ENCODE data around the gene EFCAB6.
A peak's percentile ranks its signal among the peaks of the same experiment; 100 is the strongest.

The EFCAB6 gene

DNA sequence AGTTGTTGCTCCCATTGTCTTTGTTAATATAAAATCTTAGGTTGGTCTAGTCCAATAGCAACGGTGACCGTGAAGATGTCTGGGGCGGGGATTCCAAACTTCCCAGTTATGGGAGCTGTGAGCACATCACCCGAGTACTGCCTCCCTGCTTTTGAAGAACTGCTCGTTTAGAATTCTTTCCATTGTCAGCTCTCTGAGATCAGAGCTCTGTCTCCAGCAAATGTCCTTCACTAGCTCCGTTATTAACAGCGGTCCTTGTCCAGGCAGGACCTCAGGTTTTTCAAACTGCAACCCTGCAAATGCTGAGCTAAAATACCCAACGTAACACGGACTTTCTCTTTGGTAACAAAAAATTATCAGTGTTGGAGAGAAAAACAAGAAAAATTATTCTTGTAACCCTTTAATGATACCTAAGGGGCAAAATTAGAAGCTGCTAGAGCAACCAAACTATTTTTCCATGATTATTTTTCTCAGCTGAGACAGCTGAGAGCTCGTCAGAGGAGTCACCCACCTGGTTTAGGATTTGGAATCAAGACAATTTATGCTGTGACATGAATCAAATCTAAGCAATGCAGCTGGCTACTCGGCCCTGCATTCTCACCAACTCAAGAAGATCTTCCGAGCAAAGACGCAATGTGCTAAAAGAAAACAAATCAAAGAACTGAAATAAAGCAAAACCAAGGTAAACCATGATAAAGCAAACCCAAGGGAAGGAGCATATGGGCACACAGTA is 15.1 kb upstream of the EFCAB6 start:
- no peaks in the 10 kb centered on the region for H3K36me3 ChIP-seq (ENCODE audit: control insufficient read depth, insufficient read depth, low read length)
- TF ChIP-seq, protein P1, sequence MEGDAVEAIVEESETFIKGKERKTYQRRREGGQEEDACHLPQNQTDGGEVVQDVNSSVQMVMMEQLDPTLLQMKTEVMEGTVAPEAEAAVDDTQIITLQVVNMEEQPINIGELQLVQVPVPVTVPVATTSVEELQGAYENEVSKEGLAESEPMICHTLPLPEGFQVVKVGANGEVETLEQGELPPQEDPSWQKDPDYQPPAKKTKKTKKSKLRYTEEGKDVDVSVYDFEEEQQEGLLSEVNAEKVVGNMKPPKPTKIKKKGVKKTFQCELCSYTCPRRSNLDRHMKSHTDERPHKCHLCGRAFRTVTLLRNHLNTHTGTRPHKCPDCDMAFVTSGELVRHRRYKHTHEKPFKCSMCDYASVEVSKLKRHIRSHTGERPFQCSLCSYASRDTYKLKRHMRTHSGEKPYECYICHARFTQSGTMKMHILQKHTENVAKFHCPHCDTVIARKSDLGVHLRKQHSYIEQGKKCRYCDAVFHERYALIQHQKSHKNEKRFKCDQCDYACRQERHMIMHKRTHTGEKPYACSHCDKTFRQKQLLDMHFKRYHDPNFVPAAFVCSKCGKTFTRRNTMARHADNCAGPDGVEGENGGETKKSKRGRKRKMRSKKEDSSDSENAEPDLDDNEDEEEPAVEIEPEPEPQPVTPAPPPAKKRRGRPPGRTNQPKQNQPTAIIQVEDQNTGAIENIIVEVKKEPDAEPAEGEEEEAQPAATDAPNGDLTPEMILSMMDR (IDR thresholded peaks at IDR 0.05; ENCODE audit: insufficient read depth, low read length, poor library complexity, severe bottlenecking), result no peak

DNA sequence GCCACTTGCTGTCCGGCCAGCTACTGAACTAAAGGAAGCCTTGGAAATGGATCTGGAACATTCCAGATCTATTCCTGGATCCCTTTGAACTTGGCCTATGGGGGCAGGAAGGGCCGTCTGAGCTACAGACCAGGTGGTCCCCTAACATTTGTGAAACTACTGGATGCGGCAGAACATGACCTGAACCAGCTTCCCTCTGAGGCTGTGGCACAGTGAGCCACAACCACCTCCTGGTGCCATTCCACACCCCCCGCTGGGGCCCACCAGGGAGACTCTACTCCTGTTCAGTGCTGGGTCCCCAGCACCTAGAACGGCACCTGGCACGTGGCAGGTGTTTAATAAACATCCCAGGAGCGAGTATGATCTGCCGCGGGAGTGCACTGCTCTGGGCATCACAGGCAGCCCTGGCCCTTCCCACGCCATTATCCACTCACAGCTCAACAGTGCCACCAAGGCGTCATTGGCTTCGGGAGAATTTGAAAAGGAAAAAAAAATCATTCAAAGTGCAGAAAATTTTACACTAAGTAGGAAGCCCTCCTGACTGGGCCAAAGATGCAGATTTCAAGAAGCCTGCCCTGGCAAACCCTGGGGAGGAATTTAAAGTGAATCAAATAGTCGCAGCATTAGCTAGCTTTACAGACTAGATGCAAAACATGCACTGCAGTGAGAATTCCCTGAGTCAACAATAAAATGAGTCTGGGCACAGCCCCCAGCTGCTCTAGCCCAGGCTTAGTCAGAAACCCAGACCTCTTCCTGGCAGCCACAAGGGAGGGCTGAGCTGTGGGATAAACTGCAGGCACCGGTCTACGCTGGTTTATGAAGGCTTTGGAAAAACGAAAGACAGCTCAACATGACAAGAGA is 14.3 kb upstream of the EFCAB6 start:
- H3K4me3 ChIP-seq (replicated peaks; ENCODE audit: low read depth, low read length), result no peak overlapping the region
- no peak for DNase-seq (ENCODE audit: extremely low read depth, insufficient read length)

More for the DNA sequence above, 15.1 kb upstream of the EFCAB6 start:
- no peak for DNase-seq (ENCODE audit: extremely low read depth, insufficient read length)
- Histone ChIP-seq H3K4me3 (replicated peaks; ENCODE audit: low read depth, low read length) (no peak overlapping the region), H3K27me3 (replicated peaks; ENCODE audit: control insufficient read depth, insufficient read depth, low read length) (no peaks in the 10 kb centered on the region; the same call in 1 of the 2 replicates)

DNA sequence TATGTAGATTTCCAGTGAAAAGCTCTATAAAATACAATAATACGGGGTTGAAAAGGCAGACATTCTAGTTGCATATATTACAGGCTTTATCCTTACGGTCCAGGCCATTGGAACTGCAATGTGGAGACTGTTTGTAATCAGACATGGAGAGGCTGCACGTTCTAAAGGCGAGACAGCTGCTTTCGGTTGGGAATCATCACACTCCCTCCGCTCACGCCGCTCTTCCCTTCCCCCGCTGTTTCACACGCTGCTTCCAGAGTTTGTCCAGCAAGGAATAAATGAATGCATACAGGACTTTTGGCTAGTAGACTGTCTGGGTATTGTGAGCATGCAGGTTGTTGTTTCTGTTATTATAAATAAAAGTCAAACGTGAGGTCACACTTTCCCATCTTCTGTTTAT is 13.5 kb upstream of the EFCAB6 start:
- DNase-seq (ENCODE audit: extremely low read depth, insufficient read length), result no peak
- H3K27me3 ChIP-seq (replicated peaks; ENCODE audit: control insufficient read depth, insufficient read depth, low read length), result no peaks in the 10 kb centered on the region; the same call in 1 of the 2 replicates
- no peaks in the 10 kb centered on the region for H3K36me3 ChIP-seq (ENCODE audit: control insufficient read depth, insufficient read depth, low read length)
- TF ChIP-seq, protein P1 (IDR thresholded peaks at IDR 0.05; ENCODE audit: insufficient read depth, low read length, poor library complexity, severe bottlenecking), result no peak
- no peak overlapping the region for H3K4me3 ChIP-seq (replicated peaks; ENCODE audit: low read depth, low read length)

More for the DNA sequence above, 14.3 kb upstream of the EFCAB6 start:
- H3K27me3 ChIP-seq (replicated peaks; ENCODE audit: control insufficient read depth, insufficient read depth, low read length), result no peaks in the 10 kb centered on the region; the same call in 1 of the 2 replicates
- no peaks in the 10 kb centered on the region for H3K36me3 ChIP-seq (ENCODE audit: control insufficient read depth, insufficient read depth, low read length)
- TF ChIP-seq, protein P1 (IDR thresholded peaks at IDR 0.05; ENCODE audit: insufficient read depth, low read length, poor library complexity, severe bottlenecking), result peak; percentile 46

DNA sequence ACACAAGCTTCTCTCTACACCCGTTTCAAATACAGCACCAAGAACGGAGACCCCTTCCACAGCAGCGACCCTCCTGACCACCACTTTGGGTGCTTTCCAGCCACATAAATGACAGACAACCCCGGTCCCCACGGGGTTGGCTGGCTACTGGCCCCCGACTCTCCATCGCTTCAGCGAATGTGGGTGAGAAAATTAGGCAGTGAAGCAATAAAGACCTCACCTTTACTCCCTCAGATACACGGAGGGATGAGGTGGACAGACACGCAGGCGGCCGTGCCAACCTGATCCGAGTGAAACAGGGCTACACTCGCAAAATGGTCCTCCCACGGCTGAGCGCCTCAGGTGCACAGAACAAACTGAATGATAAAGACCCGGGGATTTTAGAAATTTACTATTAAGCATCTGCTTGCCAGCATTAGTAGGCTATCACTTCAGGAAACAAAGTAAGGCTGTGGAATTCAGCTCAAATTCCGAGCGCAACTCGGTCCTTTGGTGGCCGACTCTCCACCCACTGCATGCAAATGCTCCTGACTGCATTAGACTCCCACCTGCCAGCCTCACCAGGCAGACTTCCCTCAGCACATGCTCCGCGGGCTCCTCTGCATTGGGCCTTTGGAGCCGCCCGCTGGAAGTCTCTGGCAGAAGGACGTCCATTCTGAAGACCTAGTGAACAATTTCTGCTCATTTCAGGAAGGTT is 12.8 kb upstream of the EFCAB6 start:
- DNase-seq (ENCODE audit: extremely low read depth, insufficient read length), result no peak
- TF ChIP-seq, protein P1 (IDR thresholded peaks at IDR 0.05; ENCODE audit: insufficient read depth, low read length, poor library complexity, severe bottlenecking), result no peak
- H3K4me3 ChIP-seq (replicated peaks; ENCODE audit: low read depth, low read length), result no peak overlapping the region
- no peaks in the 10 kb centered on the region; the same call in 1 of the 2 replicates for H3K27me3 ChIP-seq (replicated peaks; ENCODE audit: control insufficient read depth, insufficient read depth, low read length)
- H3K36me3 ChIP-seq (ENCODE audit: control insufficient read depth, insufficient read depth, low read length), result no peaks in the 10 kb centered on the region

DNA sequence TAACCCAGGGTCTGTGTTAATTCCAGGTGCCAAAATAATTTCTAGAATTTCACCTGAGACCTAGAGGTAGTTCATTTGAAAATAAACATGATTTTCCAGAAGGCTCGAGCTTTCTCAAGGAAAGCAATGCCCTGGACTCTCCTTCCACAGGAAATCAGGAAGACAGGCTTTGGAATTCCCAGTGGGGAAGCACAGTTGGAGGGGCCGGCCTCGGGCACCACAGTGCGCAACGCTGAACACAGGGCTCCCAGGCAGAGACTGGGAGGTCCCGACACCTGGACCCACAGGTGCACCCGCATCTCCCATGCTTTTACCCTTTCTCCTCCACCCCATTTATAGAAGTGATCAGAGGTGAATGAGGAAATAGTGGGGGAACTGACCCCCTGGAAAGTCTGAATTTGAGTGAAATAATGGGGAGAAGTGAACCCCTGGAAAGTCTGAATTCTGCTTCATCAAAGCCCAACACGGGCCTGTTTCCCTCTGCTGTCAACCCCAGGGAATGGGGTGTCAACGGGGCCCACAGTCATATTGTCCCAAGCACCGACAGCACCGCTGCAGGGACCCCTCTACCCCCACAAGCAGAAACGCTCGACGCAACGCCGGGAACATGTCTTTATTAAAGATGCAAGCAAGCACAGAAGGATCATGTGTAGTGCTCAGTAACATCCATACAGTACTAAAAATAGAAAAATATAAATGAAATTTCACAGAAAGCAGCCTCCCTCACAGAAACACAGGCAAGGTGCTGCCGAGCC is 12.0 kb upstream of the EFCAB6 start:
- Histone ChIP-seq H3K36me3 (ENCODE audit: control insufficient read depth, insufficient read depth, low read length) (no peaks in the 10 kb centered on the region), H3K4me3 (replicated peaks; ENCODE audit: low read depth, low read length) (no peak overlapping the region), H3K27me3 (replicated peaks; ENCODE audit: control insufficient read depth, insufficient read depth, low read length) (no peaks in the 10 kb centered on the region; the same call in 1 of the 2 replicates)
- TF ChIP-seq, protein P1 (IDR thresholded peaks at IDR 0.05; ENCODE audit: insufficient read depth, low read length, poor library complexity, severe bottlenecking), result no peak
- no peak for DNase-seq (ENCODE audit: extremely low read depth, insufficient read length)

Data from GM06990 (cell line).